Measurements from ENCODE around the gene BZW2.
"Not testable (repeated sequence)": the region's sequence is repeated elsewhere in the genome, so short reads cannot be mapped to it uniquely, and the experiment has no call there.

BZW2 gene

DNA sequence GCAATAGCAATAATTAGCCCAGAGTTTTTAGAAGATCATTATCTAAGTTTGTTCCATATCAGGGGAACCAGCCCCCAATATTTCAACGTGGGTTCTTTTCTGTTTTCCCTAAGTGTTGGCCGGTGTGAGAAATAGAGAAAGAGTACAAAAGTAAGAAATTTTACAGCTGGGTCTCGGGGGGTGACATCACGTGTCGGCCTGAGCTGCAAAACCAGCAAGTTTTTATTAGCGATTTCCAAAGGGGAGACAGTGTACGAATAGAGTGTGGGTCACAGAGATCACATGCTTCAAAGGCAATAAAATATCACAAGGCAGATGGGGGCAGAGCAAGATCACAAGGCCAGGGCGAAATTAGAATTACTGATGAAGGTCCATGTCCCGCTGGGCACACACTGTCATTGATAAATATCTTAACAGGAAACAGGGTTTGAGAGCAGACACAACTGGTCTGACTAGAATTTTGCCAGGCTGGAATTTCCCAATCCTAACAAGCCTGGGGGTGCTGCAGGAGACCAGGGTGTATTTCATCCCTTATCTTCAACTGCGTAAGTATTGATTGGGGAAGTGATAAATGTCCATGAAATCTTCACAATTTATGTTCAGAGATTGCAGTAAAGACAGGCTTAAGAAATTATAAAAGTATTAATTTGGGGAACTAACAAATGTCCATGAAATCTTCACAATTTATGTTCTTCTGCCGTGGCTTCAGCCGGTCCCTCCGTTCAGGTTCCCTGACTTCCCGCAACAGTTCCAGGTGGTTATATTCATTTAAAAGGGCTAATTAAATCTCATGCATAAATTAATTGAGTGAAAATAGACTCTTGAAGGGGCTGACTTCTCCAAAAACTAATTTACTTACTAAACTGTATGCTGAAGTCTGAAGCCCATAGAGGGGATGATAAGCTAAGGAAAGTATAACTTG, 32.9 kb downstream of the BZW2 start:
- H2BK120ac ChIP-seq (ENCODE audit: low read depth, low read length); H3K27me3 ChIP-seq (ENCODE audit: control insufficient read depth in 1 of 2, insufficient read depth in 1 of 2, low read length in 2 of 2); H2BK5ac ChIP-seq (ENCODE audit: low read depth, low read length, poor library complexity, severe bottlenecking); H2BK12ac ChIP-seq (ENCODE audit: low read length in 2 of 2); H3K14ac ChIP-seq (ENCODE audit: low read length in 2 of 2); H4K91ac ChIP-seq (ENCODE audit: low read length); H3K18ac ChIP-seq (ENCODE audit: low read depth in 1 of 2, low read length in 2 of 2); H3K23ac ChIP-seq (ENCODE audit: low read length in 2 of 2); H3K27ac ChIP-seq (ENCODE audit: low read length, poor library complexity, severe bottlenecking); H3K9me3 ChIP-seq (ENCODE audit: control insufficient read depth, low read length); H2AK5ac ChIP-seq (ENCODE audit: low read length, severe bottlenecking); H3K4me1 ChIP-seq (ENCODE audit: control insufficient read depth, insufficient read depth, low read depth, low read length); DNase-seq; H2BK15ac ChIP-seq (ENCODE audit: low read depth, poor library complexity, severe bottlenecking); H3K9ac ChIP-seq (ENCODE audit: low read length); H4K8ac ChIP-seq (ENCODE audit: low read length); H3K4me2 ChIP-seq (ENCODE audit: low read length, poor library complexity, severe bottlenecking); H2AFZ ChIP-seq (ENCODE audit: low read depth, low read length); H3K4me3 ChIP-seq (ENCODE audit: insufficient read depth in 1 of 2, low read depth in 1 of 2, low read length in 2 of 2); H3K4ac ChIP-seq (ENCODE audit: low read depth in 1 of 2, low read length in 2 of 2): not testable (repeated sequence)
- Histone ChIP-seq H3K36me3 (ENCODE audit: control insufficient read depth in 1 of 2, insufficient read depth in 2 of 2, low read depth in 1 of 2, low read length in 2 of 2) (peaks cover 7 to 76% of the 10 kb centered on the region in 2 experiments), H3K79me1 (replicated peaks; ENCODE audit: low read length, poor library complexity, severe bottlenecking) (peaks cover 14% of the 10 kb centered on the region)
- WGBS = 75% methylated on average over 9 of the region's 14 CpGs

GRCh38 chr7:16684935-16685334, 39.0 kb downstream of the BZW2 start:
- H3K4me2 ChIP-seq (ENCODE audit: low read length, poor library complexity, severe bottlenecking) = no peak overlapping the region

DNA sequence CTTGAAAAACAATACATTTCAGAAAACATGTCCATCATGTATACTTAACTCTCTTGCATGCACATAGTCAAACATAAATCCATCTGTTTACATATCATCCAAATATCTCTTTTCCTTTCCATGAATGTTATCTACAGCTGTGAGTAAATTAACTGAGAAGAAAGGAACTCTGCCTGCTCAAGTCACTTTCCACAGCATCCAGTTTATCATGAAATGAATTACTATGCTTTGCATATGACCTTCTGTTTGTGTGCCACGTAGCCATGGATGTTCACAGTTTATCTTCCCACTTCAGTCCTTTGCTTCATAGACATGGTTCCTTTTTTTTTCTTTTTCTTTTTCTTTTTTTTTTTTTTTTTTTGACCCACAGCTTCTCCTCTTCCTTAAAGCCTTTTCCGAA, 39.6 kb downstream of the BZW2 start:
- Histone ChIP-seq H3K4me3 (ENCODE audit: insufficient read depth in 1 of 2, low read depth in 1 of 2, low read length in 2 of 2) (no peak overlapping the region), H3K27me3 (ENCODE audit: control insufficient read depth in 1 of 2, insufficient read depth in 1 of 2, low read length in 2 of 2) (no peaks in the 10 kb centered on the region), H3K14ac (ENCODE audit: low read length in 2 of 2) (no peak overlapping the region), H2AK5ac (ENCODE audit: low read length, severe bottlenecking) (no peak overlapping the region), H3K18ac (ENCODE audit: low read depth in 1 of 2, low read length in 2 of 2) (no peak overlapping the region), H4K91ac (ENCODE audit: low read length) (no peak overlapping the region), H3K9me3 (ENCODE audit: control insufficient read depth, low read length) (no peaks in the 10 kb centered on the region), H3K4ac (ENCODE audit: low read depth in 1 of 2, low read length in 2 of 2) (no peak overlapping the region), H3K4me1 (ENCODE audit: control insufficient read depth, insufficient read depth, low read depth, low read length) (no peaks in the 10 kb centered on the region), H3K79me1 (replicated peaks; ENCODE audit: low read length, poor library complexity, severe bottlenecking) (peaks cover 1% of the 10 kb centered on the region), H3K4me2 (ENCODE audit: low read length, poor library complexity, severe bottlenecking) (no peak overlapping the region), H2BK120ac (ENCODE audit: low read depth, low read length) (no peak overlapping the region), H2BK15ac (ENCODE audit: low read depth, poor library complexity, severe bottlenecking) (no peak overlapping the region), H3K9ac (ENCODE audit: low read length) (no peak overlapping the region), H2BK12ac (ENCODE audit: low read length in 2 of 2) (no peak overlapping the region), H3K36me3 (ENCODE audit: control insufficient read depth in 1 of 2, insufficient read depth in 2 of 2, low read depth in 1 of 2, low read length in 2 of 2) (peaks cover 6 to 86% of the 10 kb centered on the region in 2 experiments), H2BK5ac (ENCODE audit: low read depth, low read length, poor library complexity, severe bottlenecking) (no peak overlapping the region), H2AFZ (ENCODE audit: low read depth, low read length) (no peak overlapping the region), H4K8ac (ENCODE audit: low read length) (no peak overlapping the region), H3K27ac (ENCODE audit: low read length, poor library complexity, severe bottlenecking) (no peak overlapping the region), H3K23ac (ENCODE audit: low read length in 2 of 2) (no peak overlapping the region)
- WGBS = 90% methylated on average over 2 of the region's 2 CpGs
- peak; percentile 19 for DNase-seq

More at GRCh38 chr7:16684935-16685334, 39.0 kb downstream of the BZW2 start:
- Histone ChIP-seq H3K14ac (ENCODE audit: low read length in 2 of 2) (no peak overlapping the region), H2BK12ac (ENCODE audit: low read length in 2 of 2) (no peak overlapping the region), H3K18ac (ENCODE audit: low read depth in 1 of 2, low read length in 2 of 2) (no peak overlapping the region), H2AFZ (ENCODE audit: low read depth, low read length) (no peak overlapping the region), H2BK5ac (ENCODE audit: low read depth, low read length, poor library complexity, severe bottlenecking) (no peak overlapping the region), H2BK120ac (ENCODE audit: low read depth, low read length) (no peak overlapping the region), H3K79me1 (replicated peaks; ENCODE audit: low read length, poor library complexity, severe bottlenecking) (peaks cover 1% of the 10 kb centered on the region), H4K91ac (ENCODE audit: low read length) (no peak overlapping the region), H2BK15ac (ENCODE audit: low read depth, poor library complexity, severe bottlenecking) (no peak overlapping the region), H3K27ac (ENCODE audit: low read length, poor library complexity, severe bottlenecking) (no peak overlapping the region), H3K4me1 (ENCODE audit: control insufficient read depth, insufficient read depth, low read depth, low read length) (no peaks in the 10 kb centered on the region), H3K9me3 (ENCODE audit: control insufficient read depth, low read length) (no peaks in the 10 kb centered on the region), H3K4me3 (ENCODE audit: insufficient read depth in 1 of 2, low read depth in 1 of 2, low read length in 2 of 2) (no peak overlapping the region), H2AK5ac (ENCODE audit: low read length, severe bottlenecking) (no peak overlapping the region), H3K36me3 (ENCODE audit: control insufficient read depth in 1 of 2, insufficient read depth in 2 of 2, low read depth in 1 of 2, low read length in 2 of 2) (peaks cover 6 to 84% of the 10 kb centered on the region in 2 experiments), H3K9ac (ENCODE audit: low read length) (no peak overlapping the region), H4K8ac (ENCODE audit: low read length) (no peak overlapping the region), H3K23ac (ENCODE audit: low read length in 2 of 2) (no peak overlapping the region), H3K4ac (ENCODE audit: low read depth in 1 of 2, low read length in 2 of 2) (no peak overlapping the region), H3K27me3 (ENCODE audit: control insufficient read depth in 1 of 2, insufficient read depth in 1 of 2, low read length in 2 of 2) (no peaks in the 10 kb centered on the region)
- DNase-seq = no peak
- WGBS = 100% methylated on average over 1 of the region's 2 CpGs

GRCh38 chr7:16688249-16688648, 42.3 kb downstream of the BZW2 start:
- Histone ChIP-seq H2AFZ (ENCODE audit: low read depth, low read length) (no peak overlapping the region), H3K18ac (ENCODE audit: low read depth in 1 of 2, low read length in 2 of 2) (no peak overlapping the region), H3K4ac (ENCODE audit: low read depth in 1 of 2, low read length in 2 of 2) (no peak overlapping the region), H3K79me1 (replicated peaks; ENCODE audit: low read length, poor library complexity, severe bottlenecking) (peaks cover 5% of the 10 kb centered on the region), H2BK12ac (ENCODE audit: low read length in 2 of 2) (no peak overlapping the region), H3K27ac (ENCODE audit: low read length, poor library complexity, severe bottlenecking) (no peak overlapping the region), H2AK5ac (ENCODE audit: low read length, severe bottlenecking) (no peak overlapping the region), H3K36me3 (ENCODE audit: control insufficient read depth in 1 of 2, insufficient read depth in 2 of 2, low read depth in 1 of 2, low read length in 2 of 2) (peaks cover 3 to 89% of the 10 kb centered on the region in 2 experiments), H3K4me2 (ENCODE audit: low read length, poor library complexity, severe bottlenecking) (no peak overlapping the region), H3K9me3 (ENCODE audit: control insufficient read depth, low read length) (no peaks in the 10 kb centered on the region), H4K8ac (ENCODE audit: low read length) (no peak overlapping the region), H3K23ac (ENCODE audit: low read length in 2 of 2) (no peak overlapping the region), H3K9ac (ENCODE audit: low read length) (no peak overlapping the region), H4K91ac (ENCODE audit: low read length) (no peak overlapping the region), H3K4me3 (ENCODE audit: insufficient read depth in 1 of 2, low read depth in 1 of 2, low read length in 2 of 2) (no peak overlapping the region), H3K4me1 (ENCODE audit: control insufficient read depth, insufficient read depth, low read depth, low read length) (no peaks in the 10 kb centered on the region), H2BK15ac (ENCODE audit: low read depth, poor library complexity, severe bottlenecking) (no peak overlapping the region), H3K27me3 (ENCODE audit: control insufficient read depth in 1 of 2, insufficient read depth in 1 of 2, low read length in 2 of 2) (no peaks in the 10 kb centered on the region), H3K14ac (ENCODE audit: low read length in 2 of 2) (no peak overlapping the region), H2BK5ac (ENCODE audit: low read depth, low read length, poor library complexity, severe bottlenecking) (no peak overlapping the region), H2BK120ac (ENCODE audit: low read depth, low read length) (no peak overlapping the region)
- no peak for DNase-seq
- WGBS = 89% methylated on average over 2 of the region's 2 CpGs

All from mesenchymal stem cell (in vitro differentiated cells and primary cell).